DMS 273 treated with DMSO at 0.1 percent for 48 hours (cell line): Measurements from ENCODE around the gene SH3BP5.

ENCODE experiments used
- DNase-seq: peaks from one replicate; lab custom pipeline; 2025; lab: John Stamatoyannopoulos, UW

SH3BP5 gene

DNA sequence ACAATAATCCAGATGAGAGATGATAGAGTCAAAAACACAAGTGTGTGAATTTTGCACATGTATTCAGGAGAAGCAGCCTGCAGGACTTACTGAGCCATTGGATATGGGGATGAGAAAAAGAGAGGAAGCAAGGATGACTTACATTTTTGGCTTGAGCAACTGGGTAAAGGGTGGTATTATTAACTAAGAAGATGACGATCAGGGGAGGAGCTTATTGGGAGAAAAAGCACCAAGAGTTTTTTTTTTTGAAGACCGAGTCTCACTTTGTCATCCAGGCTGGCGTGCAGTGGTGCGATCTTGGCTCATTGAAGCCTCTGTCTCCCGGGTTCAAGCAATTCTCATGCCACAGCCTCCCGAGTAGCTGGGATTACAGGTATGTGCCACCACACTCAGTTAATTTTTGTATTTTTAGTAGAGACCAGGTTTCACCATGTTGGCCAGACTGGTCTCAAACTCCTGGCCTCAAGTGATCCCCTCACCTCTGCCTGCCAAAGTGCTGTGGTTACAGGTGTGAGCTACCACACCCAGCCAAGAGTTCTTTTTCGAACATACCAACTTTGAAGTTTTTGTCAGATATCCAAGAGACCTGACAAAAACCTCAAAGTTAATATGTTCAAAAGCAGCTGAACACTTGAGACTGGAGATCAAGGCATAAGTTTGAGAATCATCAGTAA, 14.8 kb upstream of the SH3BP5 start:
- no peak for DNase-seq

DNA sequence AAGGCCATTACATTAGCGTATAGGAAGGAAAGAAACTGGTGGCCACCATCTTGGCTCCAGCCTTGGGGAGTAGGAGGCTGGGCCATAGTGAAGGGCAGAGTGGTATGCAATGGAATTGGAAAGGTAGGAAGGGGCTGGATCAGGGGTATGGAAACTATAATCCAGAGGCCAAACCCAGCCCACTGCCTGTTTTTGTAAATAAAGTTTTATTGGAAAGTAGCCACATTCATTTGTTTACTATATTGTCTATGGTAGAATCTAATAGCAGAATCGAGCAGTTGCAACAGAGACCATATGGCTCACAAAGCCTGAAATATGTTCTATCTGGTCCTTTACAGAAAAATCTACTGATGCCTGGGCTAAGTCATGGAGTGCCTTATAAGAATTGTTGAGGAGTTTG, 14.1 kb upstream of the SH3BP5 start:
- DNase-seq = no peak

- no peak for DNase-seq
Measured at GRCh38 chr3:15345608-15346137, 13.3 kb upstream of the SH3BP5 start.

- peak; percentile 19 for DNase-seq
Measured at GRCh38 chr3:15345066-15345607, 12.8 kb upstream of the SH3BP5 start.

GRCh38 chr3:15342945-15343344, 10.6 kb upstream of the SH3BP5 start:
- no peak for DNase-seq

DNA sequence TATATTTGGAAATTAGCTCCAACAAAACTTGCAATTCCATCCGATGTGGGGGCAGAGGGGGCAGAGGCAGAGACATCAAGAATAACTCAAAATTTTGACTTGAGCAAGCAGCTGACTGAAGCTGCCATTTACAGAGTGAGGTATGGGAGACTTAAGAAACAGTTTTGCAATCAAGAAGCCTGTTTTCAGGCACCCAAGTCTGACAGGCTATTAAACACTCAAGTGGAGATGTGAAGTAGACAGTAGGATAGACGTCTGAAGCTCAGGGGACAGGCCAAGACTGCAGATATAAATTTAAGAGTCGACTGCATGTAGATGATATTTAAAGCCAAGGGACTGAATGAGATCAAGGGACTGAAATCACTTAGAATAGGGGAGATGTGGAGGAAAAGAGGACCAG, 9.9 kb upstream of the SH3BP5 start:
- no peak for DNase-seq

- no peak for DNase-seq
Measured at GRCh38 chr3:15341030-15341726, 8.8 kb upstream of the SH3BP5 start.

DNA sequence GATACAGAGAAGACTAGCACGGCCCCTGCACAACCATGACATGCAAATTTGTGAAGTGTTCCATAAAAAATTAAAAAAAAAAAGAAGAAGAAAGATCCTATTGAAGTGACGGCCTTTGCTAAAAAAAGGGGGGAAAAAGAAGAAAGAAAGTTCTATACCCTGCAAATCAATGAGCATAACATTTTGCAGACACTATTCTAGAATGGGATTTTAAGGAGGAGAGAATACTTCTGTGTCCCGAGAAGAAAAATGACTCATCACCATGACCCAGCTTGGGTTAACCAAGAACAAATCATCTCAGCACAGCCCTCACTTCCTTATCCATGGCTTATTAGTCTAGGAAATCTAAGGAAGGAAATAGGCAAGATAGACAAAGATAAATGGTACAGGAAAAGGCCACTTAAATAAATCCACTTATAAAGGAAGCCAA, 7.4 kb upstream of the SH3BP5 start:
- no peak for DNase-seq

- no peak for DNase-seq
Measured at GRCh38 chr3:15339001-15339400, 6.6 kb upstream of the SH3BP5 start.

DNA sequence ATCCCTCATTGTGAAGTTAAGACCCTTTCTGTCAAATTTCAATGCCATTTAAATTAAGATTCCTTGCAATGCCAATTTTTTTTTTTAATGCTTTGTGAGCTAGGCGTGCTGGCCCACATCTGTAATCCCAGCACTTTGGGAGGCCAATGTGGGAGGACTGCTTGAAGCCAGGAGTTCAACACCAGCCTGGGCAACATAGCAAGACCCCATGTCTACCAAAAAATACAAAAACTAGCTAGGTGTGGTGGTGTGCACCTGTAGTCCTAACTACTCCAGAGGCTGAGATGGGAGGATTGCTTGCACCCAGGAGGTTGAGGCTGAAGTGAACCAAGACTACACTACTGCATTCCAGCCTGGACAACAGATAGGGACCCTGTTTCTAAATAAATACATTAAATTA, 5.6 kb upstream of the SH3BP5 start:
- no peak for DNase-seq

- DNase-seq = no peak
Measured at GRCh38 chr3:15336057-15336456, 3.7 kb upstream of the SH3BP5 start.

DNA sequence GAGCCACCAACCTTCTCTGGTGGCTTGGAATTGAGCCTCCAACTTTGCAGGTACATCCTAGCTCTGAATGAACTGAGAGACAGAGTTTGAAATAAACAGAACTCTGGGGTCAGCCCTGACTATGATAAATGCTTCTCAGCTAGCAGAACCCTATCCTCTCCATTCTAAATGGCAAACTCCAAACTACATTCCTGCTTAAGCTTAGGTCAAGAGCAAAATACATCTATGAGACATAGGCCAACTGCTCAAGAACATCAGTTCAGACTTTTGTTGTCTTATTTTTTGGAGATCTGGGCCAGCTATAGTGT, 1.5 kb upstream of the SH3BP5 start:
- no peak for DNase-seq

GRCh38 chr3:15333099-15333955, 941 bp upstream of the SH3BP5 start:
- no peak for DNase-seq

DNA sequence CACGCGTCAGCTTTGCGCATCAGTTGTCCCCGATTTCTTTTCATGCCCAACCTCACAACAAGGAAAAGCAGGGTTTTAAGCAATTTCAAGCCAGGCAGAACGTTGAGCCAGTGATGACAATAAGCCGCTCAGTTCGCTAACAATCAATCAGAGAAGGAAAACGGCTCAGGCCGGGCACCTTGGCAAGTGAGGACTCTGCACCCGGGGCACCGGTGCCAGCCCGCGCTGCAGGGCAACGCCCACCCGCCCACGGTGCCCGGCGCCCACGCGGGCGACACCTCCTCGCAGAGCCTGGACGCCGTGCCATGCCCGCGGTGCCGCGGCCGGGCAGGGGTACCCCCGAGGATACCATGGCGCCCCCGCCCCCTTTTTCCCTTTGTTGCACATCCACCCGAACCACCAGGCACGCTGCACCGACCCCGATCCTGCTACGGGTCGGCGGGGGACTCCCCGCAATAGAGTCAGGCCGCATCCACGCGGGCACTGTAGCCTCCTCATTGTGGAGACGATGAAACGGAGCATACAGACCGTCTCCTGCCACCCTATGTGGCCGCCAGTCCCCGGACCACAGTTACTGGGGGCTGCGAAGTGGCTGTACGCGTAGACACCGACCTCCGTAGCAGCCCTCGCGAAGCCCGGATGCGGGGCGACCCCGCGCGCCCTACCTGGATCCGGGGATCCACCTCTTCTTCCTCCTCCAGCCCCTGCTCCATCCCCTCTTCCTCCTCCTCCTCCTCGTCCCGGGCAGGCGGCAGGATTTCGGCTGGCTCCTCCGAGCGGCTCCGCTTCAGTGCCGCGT, 581 bp downstream of the SH3BP5 start:
- no peak for DNase-seq

- no peak for DNase-seq
Measured at GRCh38 chr3:15331072-15331605, 1.2 kb downstream of the SH3BP5 start.

- DNase-seq = peak; percentile 21
Measured at GRCh38 chr3:15330031-15330596, 2.3 kb downstream of the SH3BP5 start.

- no peak for DNase-seq
Measured at GRCh38 chr3:15329046-15330005, 3.1 kb downstream of the SH3BP5 start.

GRCh38 chr3:15327941-15328340, 4.4 kb downstream of the SH3BP5 start:
- DNase-seq = no peak

DNA sequence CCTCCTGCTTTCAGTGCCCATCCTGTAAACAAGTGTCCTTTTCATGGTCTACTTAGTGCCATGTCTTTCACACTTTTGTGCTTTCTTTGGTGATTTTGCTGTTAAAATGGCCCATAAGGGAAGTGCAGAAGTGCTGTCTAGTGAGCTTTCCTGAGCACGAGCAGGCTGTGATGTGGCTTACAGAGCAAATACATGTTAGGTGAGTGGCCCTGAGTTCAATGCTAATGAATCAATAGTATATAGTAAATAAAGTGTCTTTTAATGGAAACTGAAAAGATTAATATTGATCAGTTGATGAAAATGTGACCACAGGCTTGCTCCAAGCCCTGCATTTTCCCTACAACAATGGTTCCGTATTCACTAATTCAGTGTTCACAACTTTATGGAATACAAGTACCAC, 5.7 kb downstream of the SH3BP5 start:
- DNase-seq = no peak

GRCh38 chr3:15326037-15326436, 6.3 kb downstream of the SH3BP5 start:
- peak; percentile 22 for DNase-seq
